Activated CD4-positive, alpha-beta T cell treated with anti-CD3 and anti-CD28 coated beads, Interleukin-2, amount 50 U/mL, for 4 hours (primary cell): ENCODE results near the gene OLFM3.

Experiments
- DNase-seq, 2 experiments: peaks; one replicate each; pipeline ENCODE4 v3.0.0-alpha.2; 2020

Gene OLFM3

GRCh38 chr1:101841824-101842223 lies 154.9 kb downstream of the OLFM3 start:
- no peak for DNase-seq

DNA sequence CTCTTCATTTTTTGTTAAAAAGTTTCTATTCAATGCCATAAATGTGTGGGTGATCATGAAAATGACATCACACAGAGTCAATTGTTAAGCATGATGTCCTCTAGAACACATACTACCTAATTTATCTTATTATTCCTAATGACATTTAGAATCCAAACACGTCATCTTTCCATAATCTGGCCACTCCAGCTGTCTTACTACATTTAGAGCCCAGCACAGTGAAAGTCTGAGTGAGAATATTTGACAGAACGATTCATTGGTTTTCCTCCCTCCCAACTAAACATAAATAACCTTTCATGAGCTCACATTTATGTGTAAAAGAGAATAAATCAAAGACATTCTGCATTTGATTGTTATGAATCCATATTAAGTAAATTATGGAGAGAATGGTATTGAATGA lies 160.7 kb downstream of the OLFM3 start:
- DNase-seq, result no peak

- DNase-seq, result no peak
Observed at GRCh38 chr1:101833312-101833711, 163.4 kb downstream of the OLFM3 start.

- no peak for DNase-seq
Observed at GRCh38 chr1:101826416-101826815, 170.3 kb downstream of the OLFM3 start.

- DNase-seq, result no peak
Observed at GRCh38 chr1:101820071-101820470, 176.7 kb downstream of the OLFM3 start.

DNA sequence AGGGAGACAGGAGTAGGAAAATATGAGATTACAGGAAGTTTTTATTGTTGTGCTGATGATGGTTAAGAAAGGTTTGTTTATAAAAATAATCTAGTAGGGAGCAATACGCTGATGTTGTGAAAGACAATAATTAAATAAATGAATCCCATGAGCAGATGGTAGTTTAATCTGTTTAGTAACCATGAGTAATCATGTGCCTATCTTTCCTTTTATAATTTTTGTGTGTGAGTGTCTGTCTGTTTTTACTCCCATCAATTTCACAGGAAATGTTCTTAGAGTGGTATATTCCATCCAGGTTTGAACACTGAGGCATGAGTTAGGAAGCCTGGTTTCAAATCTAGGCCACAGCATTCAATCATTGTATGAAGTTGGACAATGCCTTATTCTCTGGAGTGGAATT lies 180.5 kb downstream of the OLFM3 start:
- no peak for DNase-seq

DNA sequence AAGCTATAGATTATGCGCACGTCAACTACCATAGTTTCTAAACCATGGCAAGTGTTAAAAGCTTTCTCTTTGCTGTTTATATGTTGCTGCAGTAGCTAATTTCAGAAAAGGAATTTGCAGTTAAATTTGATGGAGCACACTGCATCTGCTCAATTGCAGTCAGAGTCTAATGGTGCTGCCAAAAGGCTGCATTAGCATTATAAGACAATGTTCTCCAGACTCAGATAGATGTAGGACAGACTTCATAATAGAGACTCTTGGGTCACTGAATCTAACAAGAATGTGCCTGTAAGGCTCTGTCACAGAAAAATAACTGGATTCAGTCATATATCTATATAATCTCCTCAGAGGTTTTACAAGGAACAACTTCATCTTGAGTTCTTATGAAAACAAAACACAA lies 198.3 kb downstream of the OLFM3 start:
- DNase-seq, result no peak

DNA sequence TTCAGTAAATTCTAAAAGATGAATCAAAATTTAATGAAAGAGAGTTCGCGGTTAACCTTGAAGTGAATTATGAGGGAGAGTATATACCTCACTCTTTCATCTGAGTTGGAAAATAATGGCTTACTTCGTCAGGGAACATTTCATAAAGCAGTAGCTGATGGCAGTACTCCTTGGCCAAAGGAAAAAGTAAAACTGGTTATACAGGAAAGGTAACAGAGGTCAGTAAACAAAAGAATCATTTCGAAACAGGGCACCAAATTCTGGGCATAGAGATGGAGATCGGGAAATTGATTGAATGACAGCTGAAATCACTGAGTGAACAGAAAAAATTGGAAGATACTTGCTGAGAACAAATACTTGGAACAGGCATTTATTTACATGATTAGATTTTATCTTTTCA lies 199.0 kb downstream of the OLFM3 start:
- no peak for DNase-seq

GRCh38 chr1:101781201-101781831 lies 215.4 kb downstream of the OLFM3 start:
- DNase-seq, result no peak

GRCh38 chr1:101769520-101769919 lies 227.2 kb downstream of the OLFM3 start:
- DNase-seq, result no peak

- no peak for DNase-seq
Observed at GRCh38 chr1:101757985-101758384, 238.7 kb downstream of the OLFM3 start.

- DNase-seq, result no peak
Observed at GRCh38 chr1:101756411-101756810, 240.3 kb downstream of the OLFM3 start.
